Measurements from ENCODE around the gene LRG1.

Gene LRG1

DNA sequence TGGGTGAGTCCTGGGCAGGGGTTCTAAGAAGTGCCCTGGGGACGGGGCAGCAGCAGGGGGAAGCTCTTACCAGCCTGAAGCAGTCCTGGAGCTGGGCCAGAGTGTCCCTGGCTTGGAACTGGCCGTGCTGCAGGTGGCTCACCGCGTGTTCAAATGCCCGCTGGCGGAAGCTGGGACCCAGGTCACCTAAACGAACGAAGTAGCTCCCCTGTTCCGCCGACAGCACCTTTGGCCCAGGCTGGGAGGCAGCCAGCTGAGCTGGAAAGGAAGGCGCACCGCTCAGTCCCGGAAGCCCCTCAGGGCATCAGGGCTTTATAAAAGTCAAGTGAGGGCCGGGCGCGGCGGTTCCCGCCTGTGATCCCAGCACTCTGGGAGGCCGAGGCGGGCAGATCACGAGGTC, 31.1 kb downstream of the LRG1 start:
- DNase-seq (ENCODE audit: extremely low read depth, low read depth), result no peak
- TF ChIP-seq, protein P1, sequence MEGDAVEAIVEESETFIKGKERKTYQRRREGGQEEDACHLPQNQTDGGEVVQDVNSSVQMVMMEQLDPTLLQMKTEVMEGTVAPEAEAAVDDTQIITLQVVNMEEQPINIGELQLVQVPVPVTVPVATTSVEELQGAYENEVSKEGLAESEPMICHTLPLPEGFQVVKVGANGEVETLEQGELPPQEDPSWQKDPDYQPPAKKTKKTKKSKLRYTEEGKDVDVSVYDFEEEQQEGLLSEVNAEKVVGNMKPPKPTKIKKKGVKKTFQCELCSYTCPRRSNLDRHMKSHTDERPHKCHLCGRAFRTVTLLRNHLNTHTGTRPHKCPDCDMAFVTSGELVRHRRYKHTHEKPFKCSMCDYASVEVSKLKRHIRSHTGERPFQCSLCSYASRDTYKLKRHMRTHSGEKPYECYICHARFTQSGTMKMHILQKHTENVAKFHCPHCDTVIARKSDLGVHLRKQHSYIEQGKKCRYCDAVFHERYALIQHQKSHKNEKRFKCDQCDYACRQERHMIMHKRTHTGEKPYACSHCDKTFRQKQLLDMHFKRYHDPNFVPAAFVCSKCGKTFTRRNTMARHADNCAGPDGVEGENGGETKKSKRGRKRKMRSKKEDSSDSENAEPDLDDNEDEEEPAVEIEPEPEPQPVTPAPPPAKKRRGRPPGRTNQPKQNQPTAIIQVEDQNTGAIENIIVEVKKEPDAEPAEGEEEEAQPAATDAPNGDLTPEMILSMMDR (IDR thresholded peaks at IDR 0.05; ENCODE audit: low read depth, low read length), result no peak

DNA sequence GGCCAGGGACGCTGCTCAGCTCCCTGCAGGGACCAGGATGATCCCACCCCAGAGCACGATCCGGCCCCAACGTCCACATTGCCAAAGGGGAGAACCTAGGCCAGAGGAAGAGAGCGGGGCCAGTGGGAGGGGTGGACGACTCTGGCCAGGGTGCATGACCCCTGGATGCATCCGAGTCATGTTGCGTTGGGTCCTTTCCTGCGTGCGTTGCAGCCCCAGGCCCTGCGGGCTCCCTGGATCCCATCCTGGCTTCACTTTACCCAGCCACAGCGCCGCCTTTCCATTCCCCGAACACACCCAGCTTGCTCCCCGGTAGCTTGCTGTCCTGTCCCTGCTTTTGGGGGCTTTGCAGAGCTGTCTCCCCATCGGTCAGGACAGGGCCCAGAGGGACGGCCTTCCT, 32.0 kb downstream of the LRG1 start:
- TF ChIP-seq, protein P1 (IDR thresholded peaks at IDR 0.05; ENCODE audit: low read depth, low read length), result no peak
- no peak for DNase-seq (ENCODE audit: extremely low read depth, low read depth)

DNA sequence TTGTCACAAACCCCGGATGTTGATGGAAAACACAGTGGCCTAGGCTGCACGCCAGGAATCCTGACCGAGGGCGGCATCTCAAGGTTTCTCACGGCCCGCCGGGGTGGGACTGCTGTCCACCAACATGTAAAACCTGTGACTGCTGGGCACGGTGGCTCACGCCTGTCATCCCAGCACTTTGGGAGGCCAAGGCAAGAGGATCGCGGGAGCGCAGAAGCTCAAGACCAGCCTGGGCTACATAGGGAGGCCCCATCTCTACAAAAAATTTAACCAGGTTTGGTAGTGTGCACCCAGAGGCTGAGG, 32.7 kb downstream of the LRG1 start:
- no peak for DNase-seq (ENCODE audit: extremely low read depth, low read depth)
- TF ChIP-seq, protein P1 (IDR thresholded peaks at IDR 0.05; ENCODE audit: low read depth, low read length), result no peak

DNA sequence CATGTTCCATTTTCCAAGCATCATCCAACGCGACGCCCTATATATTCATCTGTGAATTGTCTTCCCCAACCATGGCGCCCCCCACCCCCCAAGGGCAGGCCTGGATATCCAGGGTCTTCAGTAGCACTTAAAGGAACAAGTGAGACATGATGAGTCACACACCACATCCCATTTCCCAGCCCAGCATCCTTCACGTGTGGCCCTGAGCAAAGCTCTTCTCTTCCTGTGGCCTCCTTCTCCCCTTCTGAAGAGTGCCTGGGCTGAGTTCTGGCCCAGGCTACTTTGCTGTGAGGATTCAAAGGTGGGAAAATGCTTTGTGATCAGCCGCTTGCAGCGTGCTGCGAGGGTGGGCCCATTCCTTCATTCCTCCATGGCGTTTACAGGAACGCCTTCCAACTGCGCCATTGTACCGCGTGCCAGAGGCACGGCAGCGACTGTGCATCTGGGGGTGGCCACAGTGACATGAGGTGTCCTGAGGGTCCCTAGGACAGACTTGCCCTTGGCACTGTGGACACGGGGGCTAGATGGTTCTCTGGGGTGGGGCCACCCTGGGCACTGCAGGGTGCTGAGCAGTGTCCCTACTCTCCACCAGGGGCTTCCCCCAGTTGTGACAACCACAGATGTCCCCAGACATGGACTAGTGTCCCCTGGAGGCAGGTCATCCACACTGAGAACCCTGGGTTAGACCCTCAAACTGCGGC, 33.2 kb downstream of the LRG1 start:
- no peak for DNase-seq (ENCODE audit: extremely low read depth, low read depth)
- TF ChIP-seq, protein P1 (IDR thresholded peaks at IDR 0.05; ENCODE audit: low read depth, low read length), result no peak

DNA sequence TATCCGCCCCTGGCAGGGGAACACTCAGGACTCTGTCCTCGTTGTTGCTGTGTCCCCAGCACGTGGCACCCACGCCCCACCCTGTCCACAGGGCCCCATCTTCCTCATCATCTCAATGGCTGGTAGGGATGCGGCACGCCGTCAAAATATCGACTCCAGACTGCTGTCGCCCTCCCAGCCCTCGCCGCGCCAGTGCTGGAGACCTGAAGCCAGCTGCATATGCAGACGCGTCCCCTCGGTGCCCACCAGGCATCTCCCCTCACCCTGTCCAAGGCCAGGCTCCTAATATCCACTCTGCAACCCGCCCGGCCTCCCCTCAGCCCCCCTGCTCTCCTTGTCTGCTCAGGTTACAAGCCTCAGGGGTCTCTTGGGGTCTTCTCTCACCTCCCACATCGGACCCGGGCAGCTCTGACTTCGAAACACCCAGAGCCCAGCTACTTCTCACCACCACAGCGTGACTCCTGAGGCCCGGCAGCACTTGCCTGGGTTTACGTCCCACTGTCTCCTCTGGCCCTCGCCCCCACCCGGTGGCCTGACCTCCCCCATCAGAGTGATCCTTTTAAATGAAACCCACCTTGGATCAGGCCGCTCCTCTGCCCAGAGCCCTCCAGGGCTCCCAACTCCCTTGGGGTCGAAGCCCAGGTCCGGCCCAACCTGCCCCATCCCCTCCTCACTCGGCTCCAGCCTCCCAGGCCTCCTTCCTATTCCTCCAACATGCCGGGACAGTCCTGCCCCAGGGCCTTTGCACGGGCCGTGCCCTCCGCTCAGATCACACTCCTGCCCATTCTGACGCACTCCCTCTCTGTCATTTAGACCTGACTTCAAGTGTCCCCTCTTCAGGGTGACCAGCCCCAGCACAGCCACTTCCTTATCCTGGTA, 34.0 kb downstream of the LRG1 start:
- TF ChIP-seq, protein P1 (IDR thresholded peaks at IDR 0.05; ENCODE audit: low read depth, low read length), result no peak

DNA sequence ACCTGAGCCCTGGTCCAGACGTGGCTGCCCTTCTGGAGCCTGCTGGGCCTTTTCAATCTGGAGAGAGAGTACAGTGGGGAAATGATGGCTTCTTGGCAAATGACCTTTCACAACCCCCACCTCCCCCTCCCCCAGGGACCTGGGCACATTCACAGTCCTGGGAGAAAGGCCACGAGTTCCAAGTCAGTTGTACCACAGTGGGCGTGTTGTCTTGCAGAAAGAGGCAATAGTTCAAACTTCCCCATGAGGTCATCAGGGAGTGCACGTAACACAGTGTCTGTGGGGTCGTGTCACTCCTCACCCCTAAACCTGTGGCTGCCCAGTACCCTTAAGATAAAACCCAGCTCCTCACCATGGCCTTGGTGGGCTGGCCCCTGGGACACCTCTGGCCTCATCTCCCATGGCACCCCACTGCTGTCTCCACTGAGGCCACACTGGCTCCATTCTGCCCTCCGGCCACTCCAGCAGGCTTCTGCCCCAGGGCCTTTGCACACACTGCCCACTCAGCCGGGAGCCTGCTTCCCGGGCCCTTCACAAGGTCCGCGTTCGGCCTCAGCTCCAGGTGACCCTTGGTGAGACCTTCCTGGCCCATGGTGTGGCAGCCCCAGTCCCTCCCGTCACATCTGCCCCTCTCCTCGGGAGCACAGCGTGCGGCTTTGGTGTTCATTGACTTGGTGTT, 34.8 kb downstream of the LRG1 start:
- TF ChIP-seq, protein P1 (IDR thresholded peaks at IDR 0.05; ENCODE audit: low read depth, low read length), result no peak
- DNase-seq (ENCODE audit: extremely low read depth, low read depth), result no peak

More for the DNA sequence above, 34.0 kb downstream of the LRG1 start:
- no peak for DNase-seq (ENCODE audit: extremely low read depth, low read depth)

DNA sequence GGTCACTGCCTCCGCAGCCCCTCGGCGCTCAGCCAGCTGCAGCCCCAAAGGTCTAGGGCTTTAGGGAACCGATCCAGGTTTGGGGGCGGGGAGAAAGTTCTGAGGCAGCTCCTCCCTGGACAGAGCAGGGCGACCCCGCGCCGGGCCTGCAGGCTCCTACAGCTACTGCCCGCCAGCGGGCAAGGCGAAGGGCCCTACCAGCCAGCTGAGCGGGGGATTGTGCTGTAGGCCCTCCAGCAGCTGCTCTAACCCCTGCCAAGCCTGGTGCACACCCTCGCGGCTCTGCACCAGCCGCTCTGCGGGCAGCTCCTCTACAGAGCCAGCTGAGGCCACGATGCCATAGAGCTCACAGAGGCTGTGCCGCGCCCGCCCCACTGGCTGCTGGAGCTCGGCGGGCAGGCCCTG, 35.5 kb downstream of the LRG1 start:
- TF ChIP-seq, protein P1 (IDR thresholded peaks at IDR 0.05; ENCODE audit: low read depth, low read length), result no peak
- DNase-seq (ENCODE audit: extremely low read depth, low read depth), result no peak

All from AG09319 (cell line).